IPS-18c (cell line): ENCODE measurements around the gene WDR70.
"Not testable (repeated sequence)": the region's sequence is repeated elsewhere in the genome, so short reads cannot be mapped to it uniquely, and the experiment has no call there.

Experiments
- H3K4me3 ChIP-seq: 2 replicates; pipeline ENCODE4 v1.7.0; 2013; ENCODE audit warnings: low read depth, mild to moderate bottlenecking, low read length, moderate library complexity; ENCODE audit not compliant: insufficient read depth
- H3K9me3 ChIP-seq: one replicate; pipeline ENCODE4 v1.6.1; 2013; ENCODE audit warnings: mild to moderate bottlenecking, low read length, moderate library complexity; ENCODE audit not compliant: control insufficient read depth, insufficient read depth

WDR70 gene

GRCh38 chr5:37494756-37495155, 115.6 kb downstream of the WDR70 start:
- Histone ChIP-seq H3K4me3 (no peak overlapping the region), H3K9me3 (no peaks in the 10 kb centered on the region)

DNA sequence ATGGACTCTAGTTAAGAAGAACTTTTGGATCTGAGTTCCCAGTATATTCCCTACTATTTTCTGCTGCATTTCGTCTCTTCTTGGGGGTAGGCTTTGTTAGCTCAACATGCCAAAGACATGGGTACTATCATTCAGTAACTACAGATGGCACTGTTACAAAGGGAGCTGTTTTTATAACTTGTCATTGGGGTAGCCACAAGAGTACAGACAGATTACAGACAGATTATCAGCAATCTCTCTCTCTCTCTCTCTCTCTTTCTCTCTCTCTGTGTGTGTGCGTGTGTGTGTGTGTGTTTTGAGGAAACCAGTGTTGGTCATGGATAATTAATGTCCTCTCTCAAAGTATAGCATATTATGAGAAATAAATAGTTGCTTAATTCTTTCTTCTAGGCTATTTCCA, 116.1 kb downstream of the WDR70 start:
- H3K4me3 ChIP-seq, result no peak overlapping the region

DNA sequence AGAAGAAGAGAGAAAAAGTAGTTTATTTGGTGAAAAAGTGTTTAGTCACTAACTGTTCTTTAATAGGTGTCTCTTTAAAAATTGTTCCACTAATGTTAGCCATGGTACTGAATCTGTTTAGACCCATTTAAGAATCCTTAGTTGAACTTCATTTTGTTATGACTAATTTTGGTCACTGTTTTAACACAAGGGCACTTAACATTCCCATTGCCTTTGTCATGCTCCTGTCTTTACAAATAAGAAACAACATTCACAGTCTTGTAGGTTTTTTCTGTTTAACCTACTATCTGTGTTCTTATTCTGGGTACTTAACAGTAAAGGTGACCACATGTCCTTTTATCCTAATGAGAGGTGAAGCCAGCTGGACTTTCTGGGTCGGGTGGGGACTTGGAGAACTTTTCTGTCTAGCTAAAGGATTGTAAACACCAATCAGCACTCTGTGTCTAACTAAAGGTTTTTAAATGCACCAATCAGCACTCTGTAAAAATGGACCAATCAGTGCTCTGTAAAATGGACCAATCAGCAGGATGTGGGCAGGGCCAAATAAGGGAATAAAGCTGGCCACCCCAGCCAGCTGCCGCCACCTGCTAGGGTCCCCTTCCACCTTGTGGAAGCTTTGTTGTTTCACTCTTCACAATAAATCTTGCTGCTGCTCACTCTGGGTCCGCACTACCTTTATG, 116.7 kb downstream of the WDR70 start:
- H3K9me3 ChIP-seq, result no peaks in the 10 kb centered on the region

More for the DNA sequence above, 116.1 kb downstream of the WDR70 start:
- H3K9me3 ChIP-seq, result no peaks in the 10 kb centered on the region

DNA sequence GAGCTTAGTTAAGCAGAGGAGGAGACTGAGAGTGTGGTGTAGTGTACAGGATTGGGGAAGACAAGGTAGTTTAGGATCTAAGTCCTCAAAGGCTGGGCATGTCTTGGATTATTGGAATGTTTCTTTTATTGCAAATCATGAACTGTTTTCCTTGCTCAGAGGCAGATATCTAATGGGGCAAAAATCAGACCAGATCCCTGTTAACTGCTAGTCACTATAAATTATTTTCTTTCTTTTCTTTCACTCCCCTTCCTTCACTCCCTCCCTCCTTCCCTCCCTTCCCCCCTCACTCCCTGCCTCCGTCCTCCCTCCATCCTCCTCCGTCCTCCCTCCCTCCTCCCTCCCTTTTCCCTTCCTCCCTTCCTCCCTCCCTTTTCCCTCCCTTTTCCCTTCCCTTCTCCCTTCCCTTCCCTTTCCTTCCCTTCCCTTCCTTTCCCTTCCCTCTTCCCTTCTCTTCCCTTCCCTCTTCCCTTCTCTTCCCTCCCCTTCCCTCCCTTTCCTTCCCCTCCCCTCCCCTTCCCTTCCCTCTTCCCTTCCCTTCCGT, 117.9 kb downstream of the WDR70 start:
- no peaks in the 10 kb centered on the region for H3K9me3 ChIP-seq
- no peak overlapping the region for H3K4me3 ChIP-seq

More for the DNA sequence above, 116.7 kb downstream of the WDR70 start:
- no peak overlapping the region for H3K4me3 ChIP-seq

DNA sequence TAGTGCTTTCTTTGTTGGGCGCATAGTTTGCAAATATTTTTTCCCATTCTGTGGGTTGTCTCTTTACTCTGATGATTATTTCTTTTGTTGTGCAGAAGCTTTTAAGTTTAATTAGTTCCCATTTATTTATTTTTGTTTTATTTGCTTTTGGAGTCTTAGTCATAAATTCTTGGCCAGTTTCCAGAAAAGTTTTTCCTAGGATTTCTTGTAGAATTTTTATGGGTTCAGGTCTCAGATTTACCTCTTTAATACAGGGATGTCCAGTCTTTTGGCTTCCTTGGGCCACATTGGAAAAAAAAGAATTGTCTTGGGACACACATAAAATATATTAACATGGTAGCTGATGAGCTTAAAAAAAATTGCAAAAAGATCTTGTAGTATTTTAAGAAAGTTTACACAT, 122.0 kb downstream of the WDR70 start:
- H3K9me3 ChIP-seq, result no peaks in the 10 kb centered on the region

GRCh38 chr5:37506241-37506640, 127.1 kb downstream of the WDR70 start:
- no peak overlapping the region for H3K4me3 ChIP-seq

More for the DNA sequence above, 122.0 kb downstream of the WDR70 start:
- no peak overlapping the region for H3K4me3 ChIP-seq

DNA sequence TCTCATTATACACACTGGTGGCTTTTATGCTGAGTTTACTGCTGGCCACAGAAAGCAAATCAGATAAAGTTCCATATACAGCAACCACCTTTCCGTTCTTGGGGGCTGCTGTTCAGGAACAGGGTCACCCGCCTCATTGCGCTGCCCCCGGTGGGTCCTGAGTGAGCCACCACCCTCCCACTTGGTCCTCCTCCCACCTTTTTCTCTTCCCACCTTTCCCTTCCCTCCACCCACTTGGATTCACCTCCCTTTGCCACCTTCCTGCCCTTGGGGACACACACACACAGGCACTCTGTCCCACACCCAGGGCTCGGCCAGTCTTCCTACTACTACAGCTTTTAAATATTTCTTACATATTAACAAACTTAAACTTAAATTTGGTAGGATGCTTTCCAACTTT, 127.6 kb downstream of the WDR70 start:
- Histone ChIP-seq H3K9me3 (no peaks in the 10 kb centered on the region), H3K4me3 (no peak overlapping the region)

More at GRCh38 chr5:37506241-37506640, 127.1 kb downstream of the WDR70 start:
- H3K9me3 ChIP-seq, result no peaks in the 10 kb centered on the region

- no peak overlapping the region for H3K4me3 ChIP-seq
- H3K9me3 ChIP-seq, result peaks cover 2% of the 10 kb centered on the region
Observed at GRCh38 chr5:37511646-37512045, 132.5 kb downstream of the WDR70 start.

DNA sequence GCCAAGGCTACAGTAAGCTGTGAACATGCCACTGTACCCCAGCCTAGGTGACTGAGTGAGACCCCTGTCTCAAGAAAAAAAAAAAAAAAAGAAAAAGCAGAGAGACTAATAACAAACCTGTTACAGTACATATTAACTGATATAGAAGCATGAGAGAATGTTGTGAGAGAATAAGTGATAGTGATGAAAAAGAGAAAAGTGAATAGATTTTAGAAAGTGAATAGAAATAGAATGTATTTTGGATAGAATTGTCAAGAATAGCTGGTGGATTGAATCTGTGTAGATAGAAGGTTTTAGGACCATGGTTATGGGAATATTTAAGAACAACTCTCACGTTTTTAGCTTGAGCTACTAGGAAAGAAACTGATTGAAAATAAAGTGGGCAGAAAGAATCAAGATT, 135.8 kb downstream of the WDR70 start:
- Histone ChIP-seq H3K4me3 (no peak overlapping the region), H3K9me3 (peaks cover 6% of the 10 kb centered on the region)

DNA sequence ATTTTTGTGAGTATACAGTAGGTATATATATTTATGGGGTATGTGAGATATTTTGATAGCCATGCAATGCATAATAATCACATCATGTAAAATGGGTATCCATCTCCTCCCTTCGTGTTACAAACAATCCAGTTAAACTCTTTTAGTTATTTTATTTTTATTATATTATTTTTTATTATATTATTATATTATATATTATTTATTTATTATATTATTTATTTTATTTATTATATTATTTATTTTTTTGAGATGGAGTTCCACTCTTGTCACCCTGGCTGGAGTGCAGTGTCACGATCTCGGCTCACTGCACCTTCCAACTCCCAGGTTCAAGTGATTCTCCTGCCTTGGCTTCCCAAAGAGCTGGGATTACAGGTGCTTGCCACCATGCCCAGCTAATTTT, 138.6 kb downstream of the WDR70 start:
- Histone ChIP-seq H3K4me3 (no peak overlapping the region), H3K9me3 (peaks cover 4% of the 10 kb centered on the region)

DNA sequence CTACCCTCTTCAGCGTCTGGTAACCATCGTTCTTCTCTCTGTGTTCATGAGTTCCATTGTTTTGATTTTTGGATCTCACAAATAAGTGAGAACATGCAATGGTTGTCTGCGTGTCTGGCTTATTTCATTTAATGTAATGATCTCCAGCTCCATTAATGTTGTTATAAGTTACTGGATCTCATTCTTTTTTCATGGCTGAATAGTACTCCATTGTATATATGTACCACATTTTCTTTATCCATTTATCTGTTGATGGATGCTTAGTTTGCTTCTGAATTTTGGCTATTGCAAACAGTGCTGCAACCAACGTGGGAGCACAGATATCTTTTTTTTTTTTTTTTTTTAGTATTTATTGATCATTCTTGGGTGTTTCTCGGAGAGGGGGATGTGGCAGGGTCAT, 139.2 kb downstream of the WDR70 start:
- not testable (repeated sequence) for H3K9me3 ChIP-seq, H3K4me3 ChIP-seq

DNA sequence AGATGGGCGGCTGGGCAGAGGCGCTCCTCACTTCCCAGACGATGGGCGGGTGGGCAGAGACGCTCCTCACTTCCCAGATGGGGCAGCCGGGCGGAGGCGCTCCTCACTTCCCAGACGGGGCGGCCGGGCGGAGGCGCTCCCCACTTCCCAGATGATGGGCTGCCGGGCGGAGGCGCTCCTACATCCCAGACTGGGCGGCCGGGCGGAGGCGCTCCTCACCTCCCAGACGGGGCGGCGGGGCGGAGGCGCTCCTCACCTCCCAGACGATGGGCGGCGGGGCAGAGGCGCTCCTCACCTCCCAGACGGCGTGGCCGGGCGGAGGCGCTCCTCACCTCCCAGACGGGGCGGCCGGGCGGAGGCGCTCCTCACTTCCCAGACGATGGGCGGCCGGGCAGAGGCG, 140.2 kb downstream of the WDR70 start:
- H3K4me3 ChIP-seq, result no peak overlapping the region
- peaks cover 4% of the 10 kb centered on the region for H3K9me3 ChIP-seq

DNA sequence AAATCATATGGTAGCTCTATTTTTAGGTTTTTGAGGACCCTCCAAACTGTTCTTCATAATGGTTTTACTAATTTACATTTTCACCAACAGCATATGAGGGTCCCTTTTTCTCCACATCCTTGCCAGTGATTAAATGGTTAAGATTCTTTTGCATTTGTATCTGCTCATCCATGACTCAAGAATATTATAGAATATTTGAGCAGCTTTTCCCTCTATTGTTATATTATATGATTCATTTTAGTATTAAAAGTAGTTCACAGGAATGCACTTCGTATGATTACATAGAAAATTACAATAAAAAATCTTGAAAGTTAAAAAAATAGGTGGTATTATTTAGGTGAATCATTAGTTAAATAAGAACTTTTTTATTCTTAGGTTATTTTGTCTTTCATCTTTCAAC, 140.7 kb downstream of the WDR70 start:
- no peak overlapping the region for H3K4me3 ChIP-seq
- peaks cover 4% of the 10 kb centered on the region for H3K9me3 ChIP-seq

DNA sequence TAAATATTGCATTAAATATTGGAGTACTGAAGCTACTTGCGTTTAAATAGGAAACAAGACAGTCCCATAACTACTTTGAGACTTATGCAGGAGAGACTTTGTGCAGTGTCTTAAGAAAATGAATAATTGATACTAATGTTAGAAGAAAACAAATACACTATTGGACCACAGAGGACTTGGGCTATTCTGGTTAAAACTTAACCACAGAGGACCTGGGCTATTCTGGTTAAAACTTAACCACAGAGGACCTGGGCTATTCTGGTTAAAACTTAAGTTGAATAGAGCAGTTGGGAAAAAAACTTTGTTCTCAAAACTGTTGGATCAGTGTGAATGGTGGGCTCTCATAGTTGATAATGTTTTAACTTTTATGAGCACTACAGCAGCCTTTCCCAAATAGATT, 141.7 kb downstream of the WDR70 start:
- Histone ChIP-seq H3K4me3 (no peak overlapping the region), H3K9me3 (peaks cover 4% of the 10 kb centered on the region)

DNA sequence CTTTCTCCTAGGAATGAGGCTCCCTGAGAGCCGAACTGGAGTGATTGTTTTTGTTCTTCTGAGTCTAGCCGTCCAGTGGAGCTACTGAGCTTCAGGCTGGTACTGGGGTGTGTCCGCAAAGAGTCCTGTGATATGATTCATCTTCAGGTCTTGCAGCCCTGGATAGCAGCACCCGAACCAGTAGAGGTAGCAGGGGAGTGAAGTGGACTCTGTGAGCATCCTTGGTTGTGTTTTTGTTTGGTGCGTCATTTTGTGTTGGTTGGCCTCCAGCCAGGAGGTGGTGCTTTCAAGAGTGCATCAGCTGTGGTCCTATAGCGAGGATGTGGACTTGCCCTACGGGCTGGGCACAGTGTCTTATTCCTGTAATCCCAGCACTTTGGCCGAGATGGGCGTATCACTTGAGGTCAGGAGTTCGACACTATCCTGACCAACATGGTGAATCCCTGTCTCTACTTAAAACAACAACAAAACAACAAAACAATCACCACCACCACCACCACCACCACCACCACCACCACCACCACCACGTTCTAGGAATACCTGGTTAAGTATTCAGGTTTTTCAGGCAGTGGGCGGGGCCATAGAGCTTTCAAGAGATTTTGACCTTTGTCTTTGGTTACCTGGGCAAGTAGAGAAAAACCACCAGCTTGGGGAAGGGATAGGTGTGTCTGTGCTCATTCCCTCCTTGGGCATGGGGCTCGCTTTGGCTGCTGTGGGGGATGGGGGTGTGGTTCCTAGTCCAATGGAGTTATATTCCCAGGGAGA, 154.0 kb downstream of the WDR70 start:
- Histone ChIP-seq H3K4me3 (no peak overlapping the region), H3K9me3 (no peaks in the 10 kb centered on the region)

DNA sequence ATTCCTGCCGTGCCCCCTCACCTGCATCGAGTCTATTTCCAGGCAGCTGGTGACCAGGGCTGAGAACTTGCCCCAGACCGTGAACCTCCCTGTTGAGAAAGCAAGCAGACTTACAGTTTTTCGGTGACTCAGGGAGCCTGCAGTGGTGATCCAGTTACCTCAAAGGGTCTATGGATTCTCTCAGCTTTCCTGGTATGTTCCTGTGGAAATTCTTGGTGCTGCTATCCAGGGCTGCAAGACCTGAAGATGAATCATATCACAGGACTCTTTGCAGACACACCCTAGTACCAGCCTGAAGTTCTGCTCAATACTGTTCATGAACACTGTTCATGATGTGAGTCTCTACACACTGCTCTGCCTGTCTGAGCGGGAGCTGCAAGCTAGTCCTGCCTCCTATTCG, 154.7 kb downstream of the WDR70 start:
- Histone ChIP-seq H3K4me3 (no peak overlapping the region), H3K9me3 (no peaks in the 10 kb centered on the region)

DNA sequence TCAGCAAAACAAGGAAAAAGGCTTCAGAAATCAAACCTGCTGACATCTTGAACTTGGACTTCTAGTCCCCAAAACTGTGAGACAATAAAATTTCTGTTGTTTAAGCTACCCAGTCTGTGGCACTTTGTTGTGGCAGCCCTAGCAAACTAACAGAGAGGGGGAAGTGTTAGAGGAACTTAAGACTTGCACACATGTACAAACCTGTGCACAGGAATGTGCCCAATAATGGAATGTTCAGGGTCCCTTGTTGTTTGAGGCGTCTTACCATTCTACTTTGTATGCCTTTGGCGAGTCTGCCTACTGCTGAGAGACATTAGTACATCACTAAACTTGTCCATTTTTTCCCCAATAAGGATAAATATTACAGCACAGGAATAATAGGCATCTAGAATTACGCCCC, 160.3 kb downstream of the WDR70 start:
- no peaks in the 10 kb centered on the region for H3K9me3 ChIP-seq
- no peak overlapping the region for H3K4me3 ChIP-seq

- Histone ChIP-seq H3K4me3 (no peak overlapping the region), H3K9me3 (no peaks in the 10 kb centered on the region)
Observed at GRCh38 chr5:37543216-37543615, 164.1 kb downstream of the WDR70 start.
